ENCODE data around the gene ALDH1L1. TPM values are rescaled to one million over a fixed set of nuclear protein-coding genes. Genes with fewer than 3 reads are reported as not detected.
A peak's percentile ranks its signal among the peaks of the same experiment; 100 is the strongest.

Gene ALDH1L1
- total and polyA plus RNA-seq, 7 experiments from 2014 or later: not detected

DNA sequence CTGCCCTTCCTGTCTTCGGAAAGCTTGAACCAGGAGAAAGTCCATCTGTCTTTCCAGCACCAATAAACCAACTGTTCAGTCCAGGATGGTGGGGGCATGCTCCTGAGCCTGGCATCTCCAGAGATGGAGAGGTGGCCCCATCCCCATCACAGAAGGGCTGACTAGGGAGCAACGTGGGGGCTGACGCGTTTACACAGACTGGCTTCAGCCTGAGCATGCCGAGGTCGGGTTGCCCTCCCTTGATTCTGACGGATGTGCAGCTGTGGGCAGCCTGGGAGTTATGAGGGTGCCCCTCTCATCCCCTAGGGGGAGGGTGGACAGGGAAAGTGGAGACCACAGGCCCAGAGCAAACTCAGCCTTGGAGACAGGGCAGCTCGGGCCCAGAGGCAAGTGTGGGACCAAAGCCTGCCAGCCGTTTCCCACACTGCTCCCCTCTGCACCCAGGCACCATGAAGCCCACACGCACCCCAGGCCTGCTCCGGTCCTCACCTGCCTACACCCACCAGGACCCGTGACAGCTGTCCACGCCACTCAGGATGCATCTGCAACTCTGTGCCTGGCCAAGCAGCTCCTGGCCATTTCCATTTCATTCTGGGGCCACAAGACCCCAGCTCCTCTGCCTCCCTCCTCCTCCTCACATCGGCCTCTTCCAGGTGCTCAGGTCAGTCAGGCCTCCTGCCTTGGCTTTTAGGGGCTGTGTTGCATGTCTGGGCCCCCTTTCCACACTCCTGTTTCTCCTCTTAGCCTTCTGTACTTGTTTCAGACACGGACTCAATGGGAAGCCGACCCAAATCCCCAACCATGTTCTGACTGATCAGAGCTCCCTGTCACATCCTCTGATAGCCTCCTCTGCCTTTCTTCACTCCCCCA, 48.3 kb downstream of the ALDH1L1 start:
- H3K4me1 Mint-ChIP-seq: peaks cover 0 to 4% (median 0%) of the 10 kb centered on the region in 7 donors
- ChIA-PET POLR2A (no interaction called here), CTCF (no interaction called here)
- H3K9me3 Mint-ChIP-seq: no peaks in the 10 kb centered on the region
- no peaks in the 10 kb centered on the region for H3K36me3 Mint-ChIP-seq
- no peaks in the 10 kb centered on the region for H3K4me1 ChIP-seq (ENCODE audit: control insufficient read depth in 2 of 2, insufficient read depth in 2 of 2, low read length in 2 of 2)
- H3K36me3 ChIP-seq (ENCODE audit: control insufficient read depth in 2 of 3, insufficient read depth in 3 of 3, low read length in 3 of 3): no peaks in the 10 kb centered on the region
- ATAC-seq (no peak), DNase-seq (peak in 2 of 9 donors; percentile 1 to 14)
- no peak overlapping the region for H3K4me3 ChIP-seq (ENCODE audit: low read length)
- intact Hi-C loops (cut with micrococcal nuclease): loop anchor here in 1 of 2 donors (10.0 kb wide), 1 partner anchor 1413 kb away; no protein-coding TSS in a partner anchor
- H3K27ac ChIP-seq (ENCODE audit: low read depth, low read length): no peak overlapping the region
- H3K4me3 Mint-ChIP-seq: no peak overlapping the region
- H3K27me3 Mint-ChIP-seq: peaks cover 0 to 33% (median 13%) of the 10 kb centered on the region in 5 donors
- H3K27ac Mint-ChIP-seq: no peak overlapping the region
- no peaks in the 10 kb centered on the region for H3K27me3 ChIP-seq (ENCODE audit: control insufficient read depth in 2 of 2, insufficient read depth in 2 of 2, low read length in 2 of 2)
- H3K9me3 ChIP-seq (ENCODE audit: control insufficient read depth in 2 of 3, low read length in 3 of 3): no peaks in the 10 kb centered on the region

DNA sequence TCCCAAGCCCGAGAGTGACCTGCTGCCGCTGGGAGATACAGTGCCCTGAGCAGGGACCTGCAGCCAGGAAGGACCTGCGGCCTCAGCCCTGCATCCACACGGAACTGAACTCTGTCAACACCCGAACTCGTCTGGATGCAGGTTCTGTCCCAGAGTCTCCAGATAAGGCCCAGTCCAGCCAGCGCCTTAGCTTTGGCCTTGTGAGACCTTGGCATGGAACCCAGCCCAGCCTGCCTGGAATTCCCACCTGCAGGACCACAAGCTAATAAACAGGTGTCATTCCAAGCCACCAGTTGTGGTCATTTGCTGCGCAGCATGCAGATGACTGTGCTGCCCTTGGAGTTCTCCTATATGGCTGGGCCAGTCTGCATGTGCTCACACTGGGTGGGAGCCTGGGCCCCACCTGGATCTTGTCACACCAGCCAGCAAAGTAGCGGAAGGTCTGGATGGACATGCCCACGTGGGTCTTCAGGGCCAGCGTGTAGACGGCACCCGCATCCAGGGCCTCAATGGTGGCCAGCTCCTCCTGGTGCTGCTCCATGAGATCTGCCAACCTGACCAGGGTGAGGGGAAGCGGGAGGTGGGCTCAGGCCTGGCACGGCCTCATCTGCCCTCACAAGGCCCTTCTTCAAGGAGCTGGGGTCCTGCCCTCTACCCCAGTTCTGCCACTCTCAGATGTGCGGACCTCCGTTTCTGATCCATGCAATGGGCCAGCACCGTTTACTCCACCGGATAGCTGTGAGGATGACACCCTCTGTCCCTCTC, 49.2 kb downstream of the ALDH1L1 start:
- Mint-ChIP-seq H3K27ac (no peak overlapping the region), H3K4me1 (peaks cover 0 to 4% (median 0%) of the 10 kb centered on the region in 7 donors), H3K36me3 (no peaks in the 10 kb centered on the region), H3K9me3 (no peaks in the 10 kb centered on the region), H3K27me3 (peaks cover 0 to 23% (median 10%) of the 10 kb centered on the region in 5 donors), H3K4me3 (no peak overlapping the region)
- ATAC-seq: no peak
- H3K9me3 ChIP-seq (ENCODE audit: control insufficient read depth in 2 of 3, low read length in 3 of 3): no peaks in the 10 kb centered on the region
- ChIA-PET POLR2A (no interaction called here), CTCF (no interaction called here)
- intact Hi-C loops (cut with micrococcal nuclease): loop anchor here in 1 of 2 donors (10.0 kb wide), 1 partner anchor 1414 kb away; no protein-coding TSS in a partner anchor
- H3K27me3 ChIP-seq (ENCODE audit: control insufficient read depth in 2 of 2, insufficient read depth in 2 of 2, low read length in 2 of 2): no peaks in the 10 kb centered on the region
- no peaks in the 10 kb centered on the region for H3K36me3 ChIP-seq (ENCODE audit: control insufficient read depth in 2 of 3, insufficient read depth in 3 of 3, low read length in 3 of 3)
- no peaks in the 10 kb centered on the region for H3K4me1 ChIP-seq (ENCODE audit: control insufficient read depth in 2 of 2, insufficient read depth in 2 of 2, low read length in 2 of 2)
- H3K4me3 ChIP-seq (ENCODE audit: low read length): no peak overlapping the region
- H3K27ac ChIP-seq (ENCODE audit: low read depth, low read length): no peak overlapping the region
- DNase-seq: peak in 2 of 9 donors; percentile 1 to 17

- peaks cover 0 to 4% (median 0%) of the 10 kb centered on the region in 7 donors for H3K4me1 Mint-ChIP-seq
- no peaks in the 10 kb centered on the region for H3K27me3 ChIP-seq (ENCODE audit: control insufficient read depth in 2 of 2, insufficient read depth in 2 of 2, low read length in 2 of 2)
- H3K36me3 Mint-ChIP-seq: no peaks in the 10 kb centered on the region
- ATAC-seq (no peak), DNase-seq (peak in 1 of 9 donors; percentile 13)
- H3K27ac Mint-ChIP-seq: no peak overlapping the region
- H3K27ac ChIP-seq (ENCODE audit: low read depth, low read length): no peak overlapping the region
- ChIA-PET CTCF (no interaction called here), POLR2A (no interaction called here)
- no peak overlapping the region for H3K4me3 ChIP-seq (ENCODE audit: low read length)
- H3K36me3 ChIP-seq (ENCODE audit: control insufficient read depth in 2 of 3, insufficient read depth in 3 of 3, low read length in 3 of 3): no peaks in the 10 kb centered on the region
- H3K4me1 ChIP-seq (ENCODE audit: control insufficient read depth in 2 of 2, insufficient read depth in 2 of 2, low read length in 2 of 2): no peaks in the 10 kb centered on the region
- no peak overlapping the region for H3K4me3 Mint-ChIP-seq
- H3K27me3 Mint-ChIP-seq: peaks cover 0 to 17% (median 8%) of the 10 kb centered on the region in 5 donors
- intact Hi-C loops (cut with micrococcal nuclease): loop anchor here in 1 of 2 donors (10.0 kb wide), 1 partner anchor 1415 kb away; no protein-coding TSS in a partner anchor
- H3K9me3 Mint-ChIP-seq: no peaks in the 10 kb centered on the region
- H3K9me3 ChIP-seq (ENCODE audit: control insufficient read depth in 2 of 3, low read length in 3 of 3): no peaks in the 10 kb centered on the region
These were observed 50.1 kb downstream of the ALDH1L1 start for GRCh38 chr3:126130081-126130855.

DNA sequence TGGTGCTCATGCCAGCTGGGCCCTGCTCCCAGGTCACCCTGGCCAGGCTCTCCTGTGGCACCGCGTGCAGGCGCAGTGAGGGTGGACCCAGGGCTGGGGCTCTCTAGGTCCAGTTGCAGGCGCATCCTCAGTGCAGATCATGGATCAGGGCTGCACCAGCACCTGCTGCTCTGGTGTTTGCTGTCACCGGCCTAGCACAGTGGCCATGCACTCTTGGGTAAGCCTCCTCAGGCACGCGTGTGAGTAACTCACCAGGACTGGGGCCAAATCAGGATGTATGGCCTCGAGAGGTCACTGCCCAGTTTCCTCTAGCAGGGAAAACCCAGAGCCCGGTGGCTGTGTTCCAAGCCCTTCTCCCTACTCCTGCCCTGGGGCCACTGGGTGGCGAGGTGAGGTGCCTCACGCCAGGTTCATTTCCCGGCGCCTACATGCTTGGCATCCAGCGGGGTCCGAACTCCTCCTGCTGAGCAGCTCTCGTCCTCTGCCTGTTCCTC, 50.9 kb downstream of the ALDH1L1 start:
- Histone ChIP-seq H3K27me3 (ENCODE audit: control insufficient read depth in 2 of 2, insufficient read depth in 2 of 2, low read length in 2 of 2) (no peaks in the 10 kb centered on the region), H3K4me3 (ENCODE audit: low read length) (no peak overlapping the region), H3K27ac (ENCODE audit: low read depth, low read length) (no peak overlapping the region), H3K36me3 (ENCODE audit: control insufficient read depth in 2 of 3, insufficient read depth in 3 of 3, low read length in 3 of 3) (no peaks in the 10 kb centered on the region), H3K4me1 (ENCODE audit: control insufficient read depth in 2 of 2, insufficient read depth in 2 of 2, low read length in 2 of 2) (no peaks in the 10 kb centered on the region), H3K9me3 (ENCODE audit: control insufficient read depth in 2 of 3, low read length in 3 of 3) (no peaks in the 10 kb centered on the region)
- CTCF ChIA-PET: no interaction called here
- H3K9me3 Mint-ChIP-seq: no peaks in the 10 kb centered on the region
- peaks cover 0 to 4% (median 0%) of the 10 kb centered on the region in 7 donors for H3K4me1 Mint-ChIP-seq
- ATAC-seq: no peak
- no peak overlapping the region for H3K4me3 Mint-ChIP-seq
- H3K36me3 Mint-ChIP-seq: no peaks in the 10 kb centered on the region
- POLR2A ChIA-PET: no interaction called here
- peaks cover 0 to 15% (median 8%) of the 10 kb centered on the region in 5 donors for H3K27me3 Mint-ChIP-seq
- intact Hi-C loops (cut with micrococcal nuclease): no loop called here
- peak in 2 of 9 donors; percentile 3 to 13 for DNase-seq
- no peak overlapping the region for H3K27ac Mint-ChIP-seq

GRCh38 chr3:126128504-126129397, 51.6 kb downstream of the ALDH1L1 start:
- Mint-ChIP-seq H3K4me1 (peaks cover 0 to 2% (median 0%) of the 10 kb centered on the region in 7 donors), H3K27ac (no peak overlapping the region), H3K27me3 (peaks cover 0 to 11% (median 4%) of the 10 kb centered on the region in 5 donors), H3K36me3 (no peaks in the 10 kb centered on the region), H3K4me3 (no peak overlapping the region), H3K9me3 (no peaks in the 10 kb centered on the region)
- intact Hi-C loops (cut with micrococcal nuclease): no loop called here
- no peaks in the 10 kb centered on the region for H3K36me3 ChIP-seq (ENCODE audit: control insufficient read depth in 2 of 3, insufficient read depth in 3 of 3, low read length in 3 of 3)
- no peaks in the 10 kb centered on the region for H3K4me1 ChIP-seq (ENCODE audit: control insufficient read depth in 2 of 2, insufficient read depth in 2 of 2, low read length in 2 of 2)
- DNase-seq (peak in 2 of 9 donors; percentile 4 to 8), ATAC-seq (no peak)
- H3K9me3 ChIP-seq (ENCODE audit: control insufficient read depth in 2 of 3, low read length in 3 of 3): no peaks in the 10 kb centered on the region
- H3K27me3 ChIP-seq (ENCODE audit: control insufficient read depth in 2 of 2, insufficient read depth in 2 of 2, low read length in 2 of 2): no peaks in the 10 kb centered on the region
- CTCF ChIA-PET: no interaction called here
- H3K27ac ChIP-seq (ENCODE audit: low read depth, low read length): no peak overlapping the region
- POLR2A ChIA-PET: no interaction called here
- no peak overlapping the region for H3K4me3 ChIP-seq (ENCODE audit: low read length)

Data from naive thymus-derived CD4-positive, alpha-beta T cell (primary cell).